ENCODE data around the gene HOXA11. TPM values are rescaled to one million over a fixed set of nuclear protein-coding genes. Genes with fewer than 3 reads are reported as not detected.

HOXA11 gene
- total and polyA plus RNA-seq, 2 donors from 2014 or later, result 5.2 to 5.5 TPM

GRCh38 chr7:27163288-27164044 is 21.6 kb downstream of the HOXA11 start:
- H3K9ac ChIP-seq (ENCODE audit: low read length in 3 of 3), result peak overlapping the region; percentile 87 to 95 (median 94)
- peak in 1 of 5 donors; percentile 53 for DNase-seq
- H3K27ac ChIP-seq (ENCODE audit: low read depth in 2 of 2, low read length in 2 of 2), result peak overlapping the region; percentile 94 to 96
- peaks cover 0 to 4% (median 0%) of the 10 kb centered on the region in 3 donors for H3K4me1 ChIP-seq (ENCODE audit: control insufficient read depth in 2 of 3, insufficient read depth in 2 of 3, low read depth in 1 of 3, low read length in 3 of 3)
- H3K9me3 ChIP-seq (ENCODE audit: control insufficient read depth in 2 of 3, insufficient read depth in 1 of 3, low read length in 3 of 3), result no peaks in the 10 kb centered on the region
- H3K27me3 ChIP-seq (ENCODE audit: control insufficient read depth, insufficient read depth, low read length), result no peaks in the 10 kb centered on the region
- peaks cover 0 to 9% (median 5%) of the 10 kb centered on the region in 3 donors for H3K36me3 ChIP-seq (ENCODE audit: control insufficient read depth in 2 of 3, insufficient read depth in 3 of 3, low read length in 3 of 3)
- H3K4me3 ChIP-seq (ENCODE audit: low read length in 3 of 3), result peak overlapping the region; percentile 86 to 97 (median 91)
- no peak for TF ChIP-seq CTCF (IDR thresholded peaks at IDR 0.05; ENCODE audit: borderline replicate concordance, extremely low read depth, insufficient read depth)
- intact Hi-C loops (cut with DNase I), result no loop called here
- no peak for FAIRE-seq

- Histone ChIP-seq H3K4me1 (ENCODE audit: control insufficient read depth in 2 of 3, insufficient read depth in 2 of 3, low read depth in 1 of 3, low read length in 3 of 3) (peaks cover 0 to 4% (median 0%) of the 10 kb centered on the region in 3 donors), H3K36me3 (ENCODE audit: control insufficient read depth in 2 of 3, insufficient read depth in 3 of 3, low read length in 3 of 3) (peaks cover 0 to 9% (median 5%) of the 10 kb centered on the region in 3 donors), H3K27me3 (ENCODE audit: control insufficient read depth, insufficient read depth, low read length) (no peaks in the 10 kb centered on the region), H3K4me3 (ENCODE audit: low read length in 3 of 3) (peak overlapping the region; percentile 86 to 97 (median 91)), H3K9ac (ENCODE audit: low read length in 3 of 3) (peak overlapping the region; percentile 77 to 95 (median 94)), H3K27ac (ENCODE audit: low read depth in 2 of 2, low read length in 2 of 2) (peak overlapping the region; percentile 94 to 96), H3K9me3 (ENCODE audit: control insufficient read depth in 2 of 3, insufficient read depth in 1 of 3, low read length in 3 of 3) (no peaks in the 10 kb centered on the region)
- intact Hi-C loops (cut with DNase I), result no loop called here
- TF ChIP-seq CTCF (IDR thresholded peaks at IDR 0.05; ENCODE audit: borderline replicate concordance, extremely low read depth, insufficient read depth), result no peak
- no peak for DNase-seq
- FAIRE-seq, result no peak
Observed at GRCh38 chr7:27162561-27163287, 22.3 kb downstream of the HOXA11 start.

GRCh38 chr7:27161721-27162560 is 23.1 kb downstream of the HOXA11 start:
- no peak for TF ChIP-seq CTCF (IDR thresholded peaks at IDR 0.05; ENCODE audit: borderline replicate concordance, extremely low read depth, insufficient read depth)
- intact Hi-C loops (cut with DNase I), result no loop called here
- peak overlapping the region; percentile 86 to 97 (median 91) for H3K4me3 ChIP-seq (ENCODE audit: low read length in 3 of 3)
- H3K36me3 ChIP-seq (ENCODE audit: control insufficient read depth in 2 of 3, insufficient read depth in 3 of 3, low read length in 3 of 3), result peaks cover 0 to 9% (median 5%) of the 10 kb centered on the region in 3 donors
- H3K9ac ChIP-seq (ENCODE audit: low read length in 3 of 3), result peak overlapping the region; percentile 48 to 95 (median 94)
- FAIRE-seq (no peak), DNase-seq (peak in 1 of 5 donors; percentile 75)
- H3K4me1 ChIP-seq (ENCODE audit: control insufficient read depth in 2 of 3, insufficient read depth in 2 of 3, low read depth in 1 of 3, low read length in 3 of 3), result peaks cover 0 to 6% (median 4%) of the 10 kb centered on the region in 3 donors
- no peaks in the 10 kb centered on the region for H3K9me3 ChIP-seq (ENCODE audit: control insufficient read depth in 2 of 3, insufficient read depth in 1 of 3, low read length in 3 of 3)
- H3K27ac ChIP-seq (ENCODE audit: low read depth in 2 of 2, low read length in 2 of 2), result peak overlapping the region; percentile 29 to 76
- H3K27me3 ChIP-seq (ENCODE audit: control insufficient read depth, insufficient read depth, low read length), result no peaks in the 10 kb centered on the region

Data from kidney (tissue), 14 donors.